ENCODE measurements around the gene MUC20. TPM values are rescaled to one million over a fixed set of nuclear protein-coding genes. Genes with fewer than 3 reads are reported as not detected.

MUC20 gene
- total RNA-seq, 1 donor from 2014 or later, result not detected

DNA sequence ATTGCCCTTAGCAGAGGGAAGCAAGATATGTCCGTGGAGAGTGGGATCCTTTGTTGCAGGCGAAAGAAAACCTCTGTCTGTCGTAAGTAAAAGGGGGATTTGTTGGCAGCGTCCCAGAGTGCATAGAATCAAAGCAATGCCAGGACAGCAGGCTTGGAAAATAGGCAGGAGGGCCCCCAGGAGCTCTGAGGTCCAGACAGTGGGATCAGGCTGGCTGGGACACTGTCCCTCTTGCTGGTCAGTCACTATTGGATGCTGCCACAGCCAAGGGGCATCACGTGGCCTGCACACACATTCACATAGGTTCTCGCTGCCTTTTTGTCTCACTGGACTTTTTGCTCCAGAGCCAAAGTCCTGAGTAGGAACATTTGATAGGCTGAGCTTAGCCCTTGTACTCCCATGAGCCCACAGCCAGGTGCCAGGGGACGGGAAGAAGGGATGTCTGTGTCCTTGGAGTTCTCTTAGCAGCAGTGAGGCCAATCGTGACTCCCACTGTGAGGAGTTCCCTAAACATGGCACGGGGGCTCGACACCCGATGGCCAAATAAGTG is 10.7 kb downstream of the MUC20 start:
- Histone ChIP-seq H3K27me3 (ENCODE audit: insufficient read depth, low read length) (peaks cover 3% of the 10 kb centered on the region), H3K9me3 (ENCODE audit: insufficient read depth, low read depth, low read length) (no peaks in the 10 kb centered on the region), H3K36me3 (ENCODE audit: insufficient read depth, low read length) (no peaks in the 10 kb centered on the region), H3K9ac (ENCODE audit: low read length) (no peak overlapping the region), H2AFZ (ENCODE audit: low read depth, low read length) (no peak overlapping the region), H3K4me1 (ENCODE audit: insufficient read depth, low read length) (no peaks in the 10 kb centered on the region), H3K4me3 (ENCODE audit: insufficient read depth, low read depth, low read length) (no peak overlapping the region), H3K4me2 (ENCODE audit: low read length) (no peak overlapping the region), H3K27ac (ENCODE audit: low read depth, low read length) (no peak overlapping the region), H4K20me1 (ENCODE audit: insufficient read depth, low read length) (no peaks in the 10 kb centered on the region), H3K79me2 (ENCODE audit: insufficient read depth, low read length) (no peaks in the 10 kb centered on the region)
- Mint-ChIP-seq H3K36me3 (ENCODE audit: low read depth, unreplicated experiment) (no peaks in the 10 kb centered on the region), H3K27me3 (ENCODE audit: low read depth, unreplicated experiment) (peaks cover 50% of the 10 kb centered on the region), H3K9me3 (ENCODE audit: unreplicated experiment) (no peaks in the 10 kb centered on the region), H3K27ac (ENCODE audit: unreplicated experiment) (no peak overlapping the region), H3K4me1 (ENCODE audit: low read depth, unreplicated experiment) (no peaks in the 10 kb centered on the region), H3K4me3 (ENCODE audit: unreplicated experiment) (no peak overlapping the region)
- no peak for DNase-seq (ENCODE audit: low read depth)
- FAIRE-seq, result no peak
- no peak for TF ChIP-seq EZH2 (IDR thresholded peaks at IDR 0.05; ENCODE audit: insufficient read depth, low read length)

DNA sequence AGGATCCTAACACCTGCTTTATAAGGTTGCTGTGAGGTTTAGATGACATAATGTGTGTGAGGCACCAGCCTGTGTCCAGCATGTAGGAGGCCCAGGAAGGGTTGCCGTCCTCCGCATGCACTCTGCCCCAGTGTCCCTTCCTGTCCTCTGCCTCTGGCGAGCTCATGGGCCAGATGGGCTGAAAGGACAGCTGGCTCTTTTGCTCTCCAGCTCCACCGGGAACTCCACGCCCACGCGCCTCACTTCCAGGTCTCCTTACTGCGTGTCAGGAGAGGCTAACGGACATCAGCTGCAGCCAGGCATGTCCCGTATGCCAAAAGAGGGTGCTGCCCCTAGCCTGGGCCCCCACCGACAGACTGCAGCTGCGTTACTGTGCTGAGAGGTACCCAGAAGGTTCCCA is 12.2 kb downstream of the MUC20 start:
- Histone ChIP-seq H3K4me3 (ENCODE audit: insufficient read depth, low read depth, low read length) (no peak overlapping the region), H3K4me2 (ENCODE audit: low read length) (no peak overlapping the region), H3K36me3 (ENCODE audit: insufficient read depth, low read length) (no peaks in the 10 kb centered on the region), H3K27ac (ENCODE audit: low read depth, low read length) (no peak overlapping the region), H3K9me3 (ENCODE audit: insufficient read depth, low read depth, low read length) (no peaks in the 10 kb centered on the region), H3K4me1 (ENCODE audit: insufficient read depth, low read length) (no peaks in the 10 kb centered on the region), H4K20me1 (ENCODE audit: insufficient read depth, low read length) (no peaks in the 10 kb centered on the region), H2AFZ (ENCODE audit: low read depth, low read length) (no peak overlapping the region), H3K79me2 (ENCODE audit: insufficient read depth, low read length) (no peaks in the 10 kb centered on the region), H3K27me3 (ENCODE audit: insufficient read depth, low read length) (peaks cover 8% of the 10 kb centered on the region), H3K9ac (ENCODE audit: low read length) (no peak overlapping the region)
- no peak for FAIRE-seq
- TF ChIP-seq EZH2 (IDR thresholded peaks at IDR 0.05; ENCODE audit: insufficient read depth, low read length) (no peak), CTCF (IDR thresholded peaks at IDR 0.05; ENCODE audit: insufficient read depth, low read depth, low read length) (no peak)
- Mint-ChIP-seq H3K9me3 (ENCODE audit: unreplicated experiment) (no peaks in the 10 kb centered on the region), H3K27ac (ENCODE audit: unreplicated experiment) (no peak overlapping the region), H3K27me3 (ENCODE audit: low read depth, unreplicated experiment) (peaks cover 54% of the 10 kb centered on the region), H3K4me3 (ENCODE audit: unreplicated experiment) (no peak overlapping the region), H3K36me3 (ENCODE audit: low read depth, unreplicated experiment) (no peaks in the 10 kb centered on the region), H3K4me1 (ENCODE audit: low read depth, unreplicated experiment) (no peaks in the 10 kb centered on the region)
- no peak for DNase-seq (ENCODE audit: low read depth)

DNA sequence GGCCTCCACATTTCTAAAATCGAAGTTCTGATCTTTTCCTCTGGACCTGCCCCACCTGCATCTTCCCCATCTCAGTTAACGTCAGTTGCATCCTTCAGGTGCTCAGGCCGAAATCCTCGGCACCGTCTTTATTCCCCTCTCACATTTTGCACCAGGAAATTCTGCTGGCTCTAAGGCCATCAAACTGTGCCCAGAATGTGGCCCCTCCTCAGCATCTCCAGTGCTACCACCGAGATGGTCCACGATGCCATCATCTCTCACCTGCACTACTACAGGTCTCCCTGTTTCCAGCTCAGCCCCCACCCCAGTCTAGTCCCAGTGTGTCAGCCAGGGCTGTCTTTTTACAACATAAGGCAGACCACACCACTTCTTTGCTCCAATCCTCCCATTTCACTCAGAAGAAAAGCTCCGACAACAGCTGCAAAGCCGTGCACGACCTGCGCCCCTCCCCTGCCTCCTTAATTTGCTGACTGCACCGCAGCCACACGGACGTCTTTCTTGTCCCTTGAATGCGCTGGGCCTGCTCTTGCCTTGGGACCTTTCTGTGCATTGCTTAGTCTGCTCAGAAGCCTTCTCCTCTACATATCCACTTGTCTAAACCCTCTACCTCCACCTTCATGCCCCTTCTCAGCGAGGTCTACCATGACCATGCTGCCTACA is 14.4 kb downstream of the MUC20 start:
- H3K36me3 Mint-ChIP-seq (ENCODE audit: low read depth, unreplicated experiment), result no peaks in the 10 kb centered on the region
- DNase-seq (ENCODE audit: low read depth) (no peak), FAIRE-seq (no peak)
- no peaks in the 10 kb centered on the region for H3K9me3 Mint-ChIP-seq (ENCODE audit: unreplicated experiment)
- H2AFZ ChIP-seq (ENCODE audit: low read depth, low read length), result no peak overlapping the region
- H3K4me2 ChIP-seq (ENCODE audit: low read length), result no peak overlapping the region
- no peaks in the 10 kb centered on the region for H3K4me1 Mint-ChIP-seq (ENCODE audit: low read depth, unreplicated experiment)
- TF ChIP-seq EZH2 (IDR thresholded peaks at IDR 0.05; ENCODE audit: insufficient read depth, low read length) (no peak), CTCF (IDR thresholded peaks at IDR 0.05; ENCODE audit: insufficient read depth, low read depth, low read length) (no peak)
- H3K27me3 Mint-ChIP-seq (ENCODE audit: low read depth, unreplicated experiment), result peaks cover 49% of the 10 kb centered on the region
- no peak overlapping the region for H3K9ac ChIP-seq (ENCODE audit: low read length)
- H3K27me3 ChIP-seq (ENCODE audit: insufficient read depth, low read length), result peaks cover 13% of the 10 kb centered on the region
- H3K4me3 Mint-ChIP-seq (ENCODE audit: unreplicated experiment), result no peak overlapping the region
- H3K9me3 ChIP-seq (ENCODE audit: insufficient read depth, low read depth, low read length), result no peaks in the 10 kb centered on the region
- no peaks in the 10 kb centered on the region for H4K20me1 ChIP-seq (ENCODE audit: insufficient read depth, low read length)
- H3K4me1 ChIP-seq (ENCODE audit: insufficient read depth, low read length), result no peaks in the 10 kb centered on the region
- H3K36me3 ChIP-seq (ENCODE audit: insufficient read depth, low read length), result no peaks in the 10 kb centered on the region
- H3K4me3 ChIP-seq (ENCODE audit: insufficient read depth, low read depth, low read length), result no peak overlapping the region
- H3K79me2 ChIP-seq (ENCODE audit: insufficient read depth, low read length), result no peaks in the 10 kb centered on the region
- H3K27ac Mint-ChIP-seq (ENCODE audit: unreplicated experiment), result no peak overlapping the region
- H3K27ac ChIP-seq (ENCODE audit: low read depth, low read length), result no peak overlapping the region
